Pancreas (tissue), 10 donors: ENCODE results near the gene RTTN. TPM values are rescaled to one million over a fixed set of nuclear protein-coding genes. Genes with fewer than 3 reads are reported as not detected.
A peak's percentile ranks its signal among the peaks of the same experiment; 100 is the strongest.

Source experiments
- ATAC-seq, 4 donors: fragments of 200-7000 bp; cut with Tn5 transposase; one replicate each; pipeline versions ENCODE4 v1.8.0 to v1.9.1; 2020; ENCODE audit warnings: mild to moderate bottlenecking in 4 of 4, moderate library complexity in 4 of 4
- DNase-seq, 6 donors: peaks; one replicate each; pipeline ENCODE4 v3.0.0-alpha.2; 2020
- FAIRE-seq: peaks from 2 replicates; lab custom pipeline; 2012; peaks lifted over from hg19 to GRCh38; lab: Jason Lieb, UNC
- H3K27ac ChIP-seq, 4 donors: fragments of 200-600 bp; sonication (generic); 1 replicate in 3 of 4; 2 replicates in 1 of 4; pipeline versions ENCODE4 v1.5.0 to v1.8.0; 2020
- H3K27me3 ChIP-seq, 4 donors: fragments of 200-600 bp; one replicate each; pipeline ENCODE4 v1.8.0; 2021
- H3K36me3 ChIP-seq, 3 donors: fragments of 200-600 bp; sonication (generic) in 1 of 3; one replicate each; pipeline versions ENCODE4 v1.5.0 to v1.8.0; 2020 to 2021
- H3K4me1 ChIP-seq, 3 donors: fragments of 200-600 bp; one replicate each; pipeline ENCODE4 v1.8.0; 2021
- H3K4me3 ChIP-seq, 4 donors: fragments of 200-600 bp; sonication (generic) in 2 of 4; one replicate each; pipeline versions ENCODE4 v1.5.0 to v1.8.0; 2020 to 2021
- H3K9me3 ChIP-seq, 4 donors: fragments of 200-600 bp; one replicate each; pipeline ENCODE4 v1.8.0; 2021
- CTCF ChIP-seq, 4 donors: fragments of 200-600 bp; sonication (generic) in 3 of 4; IDR thresholded peaks; one replicate each; pipeline versions ENCODE4 v1.5.0 to v1.8.0; 2021; ENCODE audit warnings: antibody characterized with exemption in 4 of 4
- WGBS, 2 donors: extraction: QIAGEN DNeasy Blood & Tissue Kit; methylation state at CpG; one replicate each; pipeline ENCODE4 v1.1.7; 2013; 5-methylcytosine and 5-hydroxymethylcytosine counted together
- intact Hi-C, 3 donors: fragments of 100-400 bp; cut with DNase I; formaldehyde crosslinking; loops; one replicate each; pipeline versions ENCODE4 v1.11.1 to v1.14.2; 2022
- polyA plus RNA-seq, 2 donors: library from polyadenylated mRNA; stranded (reverse); fragments of 200-250 nt; gene quantifications; one replicate each; pipeline ENCODE4 v1.2.3, GENCODE V29; 2013
- total RNA-seq, 6 donors: library from RNA; stranded (reverse); fragmentation: NEBNext Ultra II Directional in 4 of 6; extraction: Animal tissue kit (Norgen Biotek cat#: 25700) in 4 of 6; gene quantifications; one replicate each; pipeline versions ENCODE4 v1.2.1 to v1.2.4, GENCODE V29; 2021 to 2023
- donor health status: healthy with polysubstance abuse.
- donor health status: DM: no; HTN: no; CAD: no; lungs with moderate emphysema.
- donor health status: DM: no; HTN: no; CAD: no.
- donor health status: control.
- donor health status: control.
- donor health status: Bipolar disorder and iron deficiency.
- donor health status: DM: yes; HTN: yes; CAD: no.
- donor health status: DM: no; HTN: no; CAD: no.
- donor health status: DM: no; HTN: no; CAD: no.
- donor health status: DM: yes; HTN: yes; CAD: no.

RTTN gene
- total and polyA plus RNA-seq, 8 donors = 2.5 to 7.2 (median 4.5) TPM

- FAIRE-seq (no peak), ATAC-seq (no peak), DNase-seq (peak in 1 of 6 donors; percentile 11)
- WGBS, 2 donors = 95 to 97% methylated on average over 8 of the region's 8 CpGs
- no peaks in the 10 kb centered on the region for H3K4me1 ChIP-seq
- no peaks in the 10 kb centered on the region for H3K36me3 ChIP-seq
- TF ChIP-seq CTCF (IDR thresholded peaks at IDR 0.05) = no peak
- no peaks in the 10 kb centered on the region for H3K9me3 ChIP-seq
- no peak overlapping the region for H3K4me3 ChIP-seq
- intact Hi-C loops = no loop called here
- no peaks in the 10 kb centered on the region for H3K27me3 ChIP-seq
- no peak overlapping the region for H3K27ac ChIP-seq
Observed at GRCh38 chr18:70036771-70037347, 168.6 kb downstream of the RTTN start.

- no peaks in the 10 kb centered on the region for H3K4me1 ChIP-seq
- TF ChIP-seq CTCF (IDR thresholded peaks at IDR 0.05) = no peak
Observed at GRCh38 chr18:70036168-70036567, 169.3 kb downstream of the RTTN start.

GRCh38 chr18:70031221-70031620 is 174.3 kb downstream of the RTTN start:
- intact Hi-C loops = no loop called here
- no peak for TF ChIP-seq CTCF (IDR thresholded peaks at IDR 0.05)
- no peak overlapping the region for H3K4me3 ChIP-seq

More at GRCh38 chr18:70036168-70036567, 169.3 kb downstream of the RTTN start:
- Histone ChIP-seq H3K4me3 (no peak overlapping the region), H3K36me3 (no peaks in the 10 kb centered on the region), H3K27ac (no peak overlapping the region), H3K27me3 (no peaks in the 10 kb centered on the region), H3K9me3 (no peaks in the 10 kb centered on the region)
- FAIRE-seq (no peak), DNase-seq (no peak), ATAC-seq (no peak)
- 94 to 100% methylated on average over 2 of the region's 2 CpGs for WGBS, 2 donors
- intact Hi-C loops = no loop called here

GRCh38 chr18:70030728-70031127 is 174.8 kb downstream of the RTTN start:
- H3K9me3 ChIP-seq = no peaks in the 10 kb centered on the region
- H3K27ac ChIP-seq = no peak overlapping the region
- TF ChIP-seq CTCF (IDR thresholded peaks at IDR 0.05) = no peak
- H3K4me3 ChIP-seq = no peak overlapping the region
- WGBS, 2 donors = 46 to 61% methylated on average over 1 of the region's 1 CpG
- H3K36me3 ChIP-seq = no peaks in the 10 kb centered on the region
- intact Hi-C loops = no loop called here
- H3K27me3 ChIP-seq = no peaks in the 10 kb centered on the region
- DNase-seq (no peak), FAIRE-seq (no peak), ATAC-seq (no peak)
- no peaks in the 10 kb centered on the region for H3K4me1 ChIP-seq

More at GRCh38 chr18:70031221-70031620, 174.3 kb downstream of the RTTN start:
- Histone ChIP-seq H3K27me3 (no peaks in the 10 kb centered on the region), H3K9me3 (no peaks in the 10 kb centered on the region), H3K4me1 (no peaks in the 10 kb centered on the region), H3K27ac (no peak overlapping the region), H3K36me3 (no peaks in the 10 kb centered on the region)
- DNase-seq = no peak
- ATAC-seq = no peak
- no peak for FAIRE-seq
- WGBS, 2 donors = 96 to 97% methylated on average over 4 of the region's 4 CpGs

- intact Hi-C loops = no loop called here
- FAIRE-seq (no peak), DNase-seq (no peak), ATAC-seq (no peak)
- H3K36me3 ChIP-seq = no peaks in the 10 kb centered on the region
- H3K9me3 ChIP-seq = no peaks in the 10 kb centered on the region
- no peak overlapping the region for H3K27ac ChIP-seq
- H3K4me3 ChIP-seq = no peak overlapping the region
- H3K4me1 ChIP-seq = no peaks in the 10 kb centered on the region
- TF ChIP-seq CTCF (IDR thresholded peaks at IDR 0.05) = no peak
- no peaks in the 10 kb centered on the region for H3K27me3 ChIP-seq
- 91 to 98% methylated on average over 1 of the region's 1 CpG for WGBS, 2 donors
Observed at GRCh38 chr18:70029163-70029562, 176.3 kb downstream of the RTTN start.
